Testis (tissue), 3 donors: ENCODE data around the gene REPS2. TPM values are rescaled to one million over a fixed set of nuclear protein-coding genes. Genes with fewer than 3 reads are reported as not detected.

ENCODE experiments used
- DNase-seq: peaks from one replicate; pipeline ENCODE4 v3.0.0-alpha.2; 2019
- H3K27ac ChIP-seq, 2 donors: fragments of 200-600 bp; sonication (generic); one replicate each; pipeline ENCODE4 v1.5.1; 2019
- H3K27me3 ChIP-seq: fragments of 200-600 bp; sonication (generic); one replicate; pipeline ENCODE4 v1.5.1; 2019
- H3K36me3 ChIP-seq: fragments of 200-600 bp; sonication (generic); one replicate; pipeline ENCODE4 v1.5.1; 2017; ENCODE audit warnings: low read depth; ENCODE audit errors: missing control alignments
- H3K4me1 ChIP-seq: fragments of 200-600 bp; sonication (generic); one replicate; pipeline ENCODE4 v1.5.1; 2019
- H3K4me3 ChIP-seq, 2 donors: fragments of 200-600 bp; sonication (generic); one replicate each; pipeline ENCODE4 v1.5.1; 2017 to 2019
- H3K9me3 ChIP-seq: fragments of 200-600 bp; sonication (generic); one replicate; pipeline ENCODE4 v1.5.1; 2017
- CTCF ChIP-seq, 3 experiments: fragments of 450-650 bp in 2 of 3; fragments of 200-600 bp in 1 of 3; sonication (generic) in 1 of 3; IDR thresholded peaks; one replicate each; pipeline ENCODE4 v1.5.1; 2016 to 2019; ENCODE audit warnings: antibody characterized with exemption in 3 of 3, mild to moderate bottlenecking in 2 of 3, moderate library complexity in 1 of 3
- POLR2A ChIP-seq: fragments of 450-650 bp; IDR thresholded peaks from one replicate; pipeline ENCODE4 v1.6.1; 2017; ENCODE audit warnings: antibody characterized with exemption, mild to moderate bottlenecking, moderate library complexity
- WGBS, 2 donors: methylation state at CpG; one replicate each; pipeline ENCODE4 v1.1.5; 2018; 5-methylcytosine and 5-hydroxymethylcytosine counted together
- intact Hi-C: fragments of 100-400 bp; cut with DNase I; formaldehyde crosslinking; loops from one replicate; pipeline ENCODE4 v1.15.1; 2023; ENCODE audit warnings: low total_unique reads
- polyA plus RNA-seq: library from polyadenylated mRNA; stranded (reverse); fragments of 350-450 nt; fragmentation: Illumina TruSeq; extraction: RNeasy Lipid Tissue Mini Kit (QIAGEN cat#74804); gene quantifications from one replicate; pipeline ENCODE4 v1.2.3, GENCODE V29; 2014; ENCODE audit warnings: low read depth, low replicate concordance; ENCODE audit not compliant: insufficient read depth
- total RNA-seq, 2 donors: library from RNA; depleted of rRNA; stranded (reverse); fragments of >200 nt; gene quantifications; one replicate each; pipeline ENCODE4 v1.2.3, GENCODE V29; 2016

Gene REPS2
- total and polyA plus RNA-seq, 3 donors from 2014 or later: 6.7 to 19.6 (median 13.2) TPM

- Histone ChIP-seq H3K36me3 (no peaks in the 10 kb centered on the region), H3K27me3 (no peaks in the 10 kb centered on the region), H3K4me3 (no peak overlapping the region), H3K9me3 (no peaks in the 10 kb centered on the region), H3K27ac (no peak overlapping the region), H3K4me1 (no peaks in the 10 kb centered on the region)
- no peak for DNase-seq
- TF ChIP-seq CTCF (IDR thresholded peaks at IDR 0.05) (no peak), POLR2A (no peak)
- intact Hi-C loops: no loop called here
- WGBS, 2 donors: 69 to 74% methylated on average over 5 of the region's 5 CpGs
These were observed 24.5 kb downstream of the REPS2 start for GRCh38 chrX:16970977-16971376.

GRCh38 chrX:16971694-16972093 is 25.2 kb downstream of the REPS2 start:
- intact Hi-C loops: no loop called here

GRCh38 chrX:16975233-16975632 is 28.8 kb downstream of the REPS2 start:
- DNase-seq: no peak
- WGBS, 2 donors: 81 to 87% methylated on average over 5 of the region's 5 CpGs
- intact Hi-C loops: no loop called here
- Histone ChIP-seq H3K9me3 (no peaks in the 10 kb centered on the region), H3K4me3 (no peak overlapping the region), H3K36me3 (no peaks in the 10 kb centered on the region), H3K27me3 (no peaks in the 10 kb centered on the region), H3K4me1 (no peaks in the 10 kb centered on the region), H3K27ac (no peak overlapping the region)
- TF ChIP-seq CTCF (IDR thresholded peaks at IDR 0.05) (no peak), POLR2A (no peak)

More at GRCh38 chrX:16971694-16972093, 25.2 kb downstream of the REPS2 start:
- no peaks in the 10 kb centered on the region for H3K36me3 ChIP-seq
- no peaks in the 10 kb centered on the region for H3K27me3 ChIP-seq
- H3K9me3 ChIP-seq: no peaks in the 10 kb centered on the region
- DNase-seq: no peak
- 60 to 72% methylated on average over 2 of the region's 2 CpGs for WGBS, 2 donors
- no peak overlapping the region for H3K27ac ChIP-seq
- H3K4me3 ChIP-seq: no peak overlapping the region
- TF ChIP-seq CTCF (IDR thresholded peaks at IDR 0.05) (no peak), POLR2A (no peak)
- no peaks in the 10 kb centered on the region for H3K4me1 ChIP-seq

- H3K27ac ChIP-seq: no peak overlapping the region
- no peaks in the 10 kb centered on the region for H3K4me1 ChIP-seq
- intact Hi-C loops: no loop called here
- H3K27me3 ChIP-seq: no peaks in the 10 kb centered on the region
- H3K36me3 ChIP-seq: no peaks in the 10 kb centered on the region
- no peak overlapping the region for H3K4me3 ChIP-seq
- no peak for DNase-seq
- TF ChIP-seq POLR2A: no peak
- TF ChIP-seq CTCF (IDR thresholded peaks at IDR 0.05): no peak
- H3K9me3 ChIP-seq: no peaks in the 10 kb centered on the region
These were observed 31.3 kb downstream of the REPS2 start for GRCh38 chrX:16977771-16978170.

GRCh38 chrX:16978193-16978984 is 31.9 kb downstream of the REPS2 start:
- H3K27ac ChIP-seq: no peak overlapping the region
- intact Hi-C loops: no loop called here
- no peaks in the 10 kb centered on the region for H3K27me3 ChIP-seq
- no peaks in the 10 kb centered on the region for H3K4me1 ChIP-seq
- 64 to 65% methylated on average over 3 of the region's 3 CpGs for WGBS, 2 donors
- H3K9me3 ChIP-seq: no peaks in the 10 kb centered on the region
- no peak for DNase-seq
- H3K4me3 ChIP-seq: no peak overlapping the region
- no peaks in the 10 kb centered on the region for H3K36me3 ChIP-seq
- no peak for TF ChIP-seq POLR2A
- no peak for TF ChIP-seq CTCF (IDR thresholded peaks at IDR 0.05)
